Esophagus muscularis mucosa (tissue), 4 donors: ENCODE measurements around the gene LMF1. TPM values are rescaled to one million over a fixed set of nuclear protein-coding genes. Genes with fewer than 3 reads are reported as not detected.

Experiments
- DNase-seq: peaks from one replicate; pipeline ENCODE4 v3.0.0-alpha.2; 2017; ENCODE audit errors: extremely low spot score
- H3K27ac ChIP-seq, 4 donors: fragments of 200-600 bp; sonication (generic); replicated peaks in 1 of 4; 1 replicate in 3 of 4; 2 replicates in 1 of 4; pipeline ENCODE4 v1.5.1; 2016 to 2019; ENCODE audit warnings: mild to moderate bottlenecking in 1 of 4
- H3K27me3 ChIP-seq, 4 donors: fragments of 200-600 bp; sonication (generic); one replicate each; pipeline versions ENCODE4 v1.5.1 to v1.6.0; 2016 to 2019
- H3K36me3 ChIP-seq, 4 donors: fragments of 200-600 bp; sonication (generic); one replicate each; pipeline ENCODE4 v1.5.1; 2016 to 2019
- H3K4me1 ChIP-seq, 4 donors: fragments of 200-600 bp; sonication (generic); one replicate each; pipeline ENCODE4 v1.5.1; 2016 to 2019
- H3K4me3 ChIP-seq, 4 donors: fragments of 200-600 bp; sonication (generic); 1 replicate in 2 of 4; 2 replicates in 2 of 4; pipeline ENCODE4 v1.5.1; 2016 to 2019; ENCODE audit warnings: mild to moderate bottlenecking in 4 of 4, moderate library complexity in 1 of 4
- H3K9me3 ChIP-seq, 4 donors: fragments of 200-600 bp; sonication (generic); 1 replicate in 3 of 4; 2 replicates in 1 of 4; pipeline ENCODE4 v1.5.1; 2016 to 2019
- EP300 ChIP-seq: sonication (generic); formaldehyde crosslinking; IDR thresholded peaks from one replicate; pipeline ENCODE4 v1.6.1; 2017; ENCODE audit warnings: antibody characterized with exemption
- POLR2A ChIP-seq: fragments of 450-650 bp; IDR thresholded peaks from one replicate; pipeline ENCODE4 v1.6.1; 2017; ENCODE audit warnings: antibody characterized with exemption, moderate library complexity, mild to moderate bottlenecking, low read depth
- POLR2AphosphoS5 ChIP-seq, 2 donors: sonication (generic); formaldehyde crosslinking; IDR thresholded peaks; one replicate each; pipeline ENCODE4 v1.6.1; 2017; ENCODE audit warnings: antibody characterized with exemption in 2 of 2
- WGBS: methylation state at CpG from one replicate; pipeline ENCODE4 v1.1.5; 2018; 5-methylcytosine and 5-hydroxymethylcytosine counted together
- intact Hi-C: fragments of 100-400 bp; cut with DNase I; formaldehyde crosslinking; loops from one replicate; pipeline ENCODE4 v1.15.1; 2023
- total RNA-seq, 4 donors: library from RNA; depleted of rRNA; stranded (reverse); fragments of >200 nt; gene quantifications; one replicate each; pipeline versions ENCODE4 v1.1.0 to v1.2.1, GENCODE V29; 2016
- TF ChIP-seq, protein P1 (sequence below), 3 experiments: fragments of 200-600 bp in 2 of 3; fragments of 450-650 bp in 1 of 3; sonication (generic) in 2 of 3; IDR thresholded peaks; one replicate each; pipeline ENCODE4 v1.5.1; 2017 to 2019; ENCODE audit warnings: antibody characterized with exemption in 3 of 3, mild to moderate bottlenecking in 2 of 3, moderate library complexity in 1 of 3

LMF1 gene
- total RNA-seq, 4 donors from 2014 or later: 14.5 to 32.0 (median 23.8) TPM

DNA sequence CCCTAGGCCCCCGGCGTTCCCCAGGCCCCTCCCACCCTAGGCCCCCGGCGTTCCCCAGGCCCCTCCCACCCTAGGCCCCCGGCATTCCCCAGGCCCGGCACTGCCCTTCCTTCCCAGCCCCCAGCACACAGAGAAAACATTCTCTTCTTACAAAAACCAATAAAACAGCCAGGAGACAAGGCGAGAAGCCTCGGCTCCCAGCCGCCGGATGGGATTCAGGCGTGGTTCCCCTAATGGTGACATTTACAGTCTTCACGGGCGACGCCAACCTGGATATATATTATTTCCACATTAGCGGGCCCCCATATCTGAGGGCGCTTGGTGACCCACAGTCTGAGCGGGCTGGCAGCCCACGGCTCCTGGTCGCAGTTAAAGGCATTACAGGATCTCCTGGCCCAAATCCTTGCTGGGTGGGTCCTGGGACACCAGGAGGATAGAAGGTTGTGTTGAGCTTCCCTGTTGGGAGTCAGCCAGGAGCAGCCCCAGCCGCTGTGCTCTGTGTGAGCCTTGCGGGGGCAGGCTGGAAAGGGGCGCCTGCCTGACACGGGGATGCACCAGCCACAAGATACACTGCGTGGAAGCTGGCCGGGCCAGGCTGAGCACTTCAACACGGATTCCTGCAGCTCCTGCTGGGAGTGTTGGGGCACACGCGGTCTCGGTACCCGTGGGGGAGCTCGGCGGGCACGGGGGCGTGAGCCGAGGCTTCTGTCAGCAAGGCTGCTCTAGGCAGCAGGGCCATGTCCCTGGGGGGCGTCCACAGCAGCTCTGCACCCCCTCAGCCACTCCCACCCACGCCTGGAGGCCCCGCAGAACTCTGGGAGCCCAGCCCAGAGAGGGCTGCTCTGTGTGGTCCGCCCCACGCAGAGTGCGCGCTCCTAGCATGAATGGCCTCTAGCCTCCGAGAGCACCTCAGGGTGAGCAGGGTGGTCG, 83.7 kb downstream of the LMF1 start:
- TF ChIP-seq POLR2A (no peak), POLR2AphosphoS5 (IDR thresholded peaks at IDR 0.05) (no peak), EP300 (no peak)
- TF ChIP-seq, protein P1, sequence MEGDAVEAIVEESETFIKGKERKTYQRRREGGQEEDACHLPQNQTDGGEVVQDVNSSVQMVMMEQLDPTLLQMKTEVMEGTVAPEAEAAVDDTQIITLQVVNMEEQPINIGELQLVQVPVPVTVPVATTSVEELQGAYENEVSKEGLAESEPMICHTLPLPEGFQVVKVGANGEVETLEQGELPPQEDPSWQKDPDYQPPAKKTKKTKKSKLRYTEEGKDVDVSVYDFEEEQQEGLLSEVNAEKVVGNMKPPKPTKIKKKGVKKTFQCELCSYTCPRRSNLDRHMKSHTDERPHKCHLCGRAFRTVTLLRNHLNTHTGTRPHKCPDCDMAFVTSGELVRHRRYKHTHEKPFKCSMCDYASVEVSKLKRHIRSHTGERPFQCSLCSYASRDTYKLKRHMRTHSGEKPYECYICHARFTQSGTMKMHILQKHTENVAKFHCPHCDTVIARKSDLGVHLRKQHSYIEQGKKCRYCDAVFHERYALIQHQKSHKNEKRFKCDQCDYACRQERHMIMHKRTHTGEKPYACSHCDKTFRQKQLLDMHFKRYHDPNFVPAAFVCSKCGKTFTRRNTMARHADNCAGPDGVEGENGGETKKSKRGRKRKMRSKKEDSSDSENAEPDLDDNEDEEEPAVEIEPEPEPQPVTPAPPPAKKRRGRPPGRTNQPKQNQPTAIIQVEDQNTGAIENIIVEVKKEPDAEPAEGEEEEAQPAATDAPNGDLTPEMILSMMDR (IDR thresholded peaks at IDR 0.05): no peak
- WGBS: 68% methylated on average over 31 of the region's 44 CpGs
- peaks cover 10 to 69% (median 33%) of the 10 kb centered on the region in 4 donors for H3K36me3 ChIP-seq
- H3K27me3 ChIP-seq: no peaks in the 10 kb centered on the region
- no peak overlapping the region for H3K4me3 ChIP-seq
- intact Hi-C loops: no loop called here
- H3K27ac ChIP-seq: no peak overlapping the region
- peaks cover 0 to 11% (median 4%) of the 10 kb centered on the region in 4 donors for H3K4me1 ChIP-seq
- DNase-seq: no peak
- H3K9me3 ChIP-seq: peaks cover 0 to 32% (median 14%) of the 10 kb centered on the region in 4 donors

DNA sequence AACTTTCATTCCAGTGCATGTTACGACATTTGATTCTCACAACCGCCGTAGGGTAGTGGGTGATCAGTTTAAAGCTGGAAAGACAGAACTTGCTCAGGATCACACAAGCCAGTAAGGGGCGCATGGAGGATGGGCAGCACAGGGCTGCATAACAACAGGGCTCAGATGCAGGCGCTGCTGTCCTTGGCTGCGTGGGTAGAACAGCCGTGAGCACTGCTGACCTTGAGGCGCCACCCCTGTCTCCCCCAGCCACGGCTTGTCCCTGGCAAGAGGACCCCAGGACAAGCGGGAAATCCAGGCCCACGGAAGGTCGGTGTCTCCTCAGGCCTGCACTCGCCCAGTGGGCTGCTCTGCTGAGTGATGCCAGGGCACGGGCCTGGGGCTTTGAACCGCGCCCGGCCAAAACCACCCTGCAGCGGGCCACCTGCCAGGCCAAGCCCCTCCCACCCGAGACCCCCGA, 84.7 kb downstream of the LMF1 start:
- Histone ChIP-seq H3K27me3 (no peaks in the 10 kb centered on the region), H3K36me3 (peaks cover 10 to 65% (median 32%) of the 10 kb centered on the region in 4 donors), H3K4me3 (no peak overlapping the region), H3K4me1 (peaks cover 0 to 11% (median 4%) of the 10 kb centered on the region in 4 donors), H3K27ac (no peak overlapping the region), H3K9me3 (peaks cover 0 to 32% (median 14%) of the 10 kb centered on the region in 4 donors)
- intact Hi-C loops: no loop called here
- TF ChIP-seq EP300: no peak
- TF ChIP-seq, protein P1 (IDR thresholded peaks at IDR 0.05): no peak
- no peak for TF ChIP-seq POLR2A
- no peak for TF ChIP-seq POLR2AphosphoS5 (IDR thresholded peaks at IDR 0.05)
- WGBS: 59% methylated on average over 16 of the region's 20 CpGs
- DNase-seq: no peak

DNA sequence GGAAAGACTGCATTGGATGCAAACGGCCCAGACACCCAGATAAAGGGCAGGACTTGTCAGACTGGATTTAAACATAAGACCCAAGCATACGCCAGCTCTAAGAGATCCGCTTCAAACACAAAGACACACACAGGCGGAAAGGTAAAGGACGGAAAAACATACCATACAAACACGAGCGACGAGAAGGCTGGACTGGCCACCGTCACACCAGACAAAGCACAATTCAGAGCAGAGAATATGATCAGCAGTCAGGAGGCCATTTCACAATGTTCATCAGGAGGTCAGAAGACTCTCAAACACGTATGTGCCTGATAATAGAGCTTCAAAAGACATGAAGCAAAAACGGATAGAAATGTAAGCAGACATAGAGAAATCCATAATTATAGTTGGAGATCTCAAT, 85.4 kb downstream of the LMF1 start:
- peaks cover 0 to 32% (median 14%) of the 10 kb centered on the region in 4 donors for H3K9me3 ChIP-seq
- H3K27ac ChIP-seq: no peak overlapping the region
- peaks cover 10 to 65% (median 32%) of the 10 kb centered on the region in 4 donors for H3K36me3 ChIP-seq
- H3K4me1 ChIP-seq: peaks cover 0 to 11% (median 4%) of the 10 kb centered on the region in 4 donors
- no peak overlapping the region for H3K4me3 ChIP-seq
- H3K27me3 ChIP-seq: no peaks in the 10 kb centered on the region
- DNase-seq: no peak
- TF ChIP-seq, protein P1 (IDR thresholded peaks at IDR 0.05): no peak
- TF ChIP-seq EP300 (no peak), POLR2A (no peak)
- WGBS: 84% methylated on average over 11 of the region's 11 CpGs
- intact Hi-C loops: no loop called here

DNA sequence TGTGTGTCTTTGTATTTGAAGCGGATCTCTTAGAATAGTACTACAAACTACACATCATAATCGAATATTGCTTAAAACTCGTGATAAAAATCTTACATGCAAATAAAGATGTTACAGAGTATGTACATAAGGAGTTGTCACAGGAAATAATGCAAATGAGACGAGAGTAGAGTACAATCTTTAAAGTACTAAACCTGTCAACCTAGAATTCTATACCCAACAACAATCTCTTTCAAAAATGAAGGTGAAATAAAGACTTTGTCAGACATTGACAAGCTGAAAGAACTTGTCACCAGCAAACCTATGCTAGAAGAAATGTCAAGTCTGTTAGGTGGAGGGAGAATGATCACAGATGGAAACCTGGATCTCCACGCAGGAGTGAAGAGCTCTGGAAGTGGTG, 86.6 kb downstream of the LMF1 start:
- Histone ChIP-seq H3K36me3 (peaks cover 10 to 60% (median 32%) of the 10 kb centered on the region in 4 donors), H3K4me3 (no peak overlapping the region), H3K27me3 (no peaks in the 10 kb centered on the region), H3K4me1 (peaks cover 0 to 11% (median 4%) of the 10 kb centered on the region in 4 donors), H3K9me3 (peaks cover 0 to 32% (median 14%) of the 10 kb centered on the region in 4 donors), H3K27ac (no peak overlapping the region)
- intact Hi-C loops: no loop called here
- WGBS: 94% methylated on average over 5 of the region's 5 CpGs
- TF ChIP-seq, protein P1 (IDR thresholded peaks at IDR 0.05): no peak
- TF ChIP-seq POLR2A (no peak), EP300 (no peak), POLR2AphosphoS5 (IDR thresholded peaks at IDR 0.05) (no peak)
- DNase-seq: no peak
